IPS-18a (cell line): ENCODE results near the gene ADORA1.

ENCODE experiments used
- H3K27ac ChIP-seq: one replicate; pipeline ENCODE4 v1.5.1; 2013; ENCODE audit warnings: low read length
- H3K27me3 ChIP-seq: one replicate; pipeline ENCODE4 v1.6.1; 2013; ENCODE audit warnings: mild to moderate bottlenecking, low read length; ENCODE audit not compliant: control insufficient read depth, insufficient read depth
- H3K36me3 ChIP-seq: one replicate; pipeline ENCODE4 v1.6.1; 2013; ENCODE audit warnings: low read depth, low read length; ENCODE audit not compliant: control insufficient read depth
- H3K4me1 ChIP-seq: one replicate; pipeline ENCODE4 v1.6.1; 2013; ENCODE audit warnings: low read depth, low read length; ENCODE audit not compliant: control insufficient read depth
- H3K4me3 ChIP-seq: one replicate; pipeline ENCODE4 v1.5.1; 2013; ENCODE audit warnings: low read length
- H3K9ac ChIP-seq: one replicate; pipeline ENCODE4 v1.6.1; 2013; ENCODE audit warnings: mild to moderate bottlenecking, low read length, moderate library complexity
- H3K9me3 ChIP-seq: one replicate; pipeline ENCODE4 v1.6.1; 2013; ENCODE audit warnings: low read depth, low read length; ENCODE audit not compliant: control insufficient read depth

The ADORA1 gene

GRCh38 chr1:203175827-203176241 is 48.3 kb downstream of the ADORA1 start:
- Histone ChIP-seq H3K9me3 (no peaks in the 10 kb centered on the region), H3K36me3 (no peaks in the 10 kb centered on the region), H3K9ac (no peak overlapping the region), H3K27me3 (no peaks in the 10 kb centered on the region), H3K4me3 (no peak overlapping the region), H3K4me1 (peaks cover 18% of the 10 kb centered on the region), H3K27ac (no peak overlapping the region)

- Histone ChIP-seq H3K27me3 (no peaks in the 10 kb centered on the region), H3K27ac (no peak overlapping the region), H3K4me3 (no peak overlapping the region), H3K9me3 (no peaks in the 10 kb centered on the region), H3K36me3 (no peaks in the 10 kb centered on the region), H3K9ac (no peak overlapping the region), H3K4me1 (peaks cover 18% of the 10 kb centered on the region)
Observed at GRCh38 chr1:203176273-203177035, 48.9 kb downstream of the ADORA1 start.

DNA sequence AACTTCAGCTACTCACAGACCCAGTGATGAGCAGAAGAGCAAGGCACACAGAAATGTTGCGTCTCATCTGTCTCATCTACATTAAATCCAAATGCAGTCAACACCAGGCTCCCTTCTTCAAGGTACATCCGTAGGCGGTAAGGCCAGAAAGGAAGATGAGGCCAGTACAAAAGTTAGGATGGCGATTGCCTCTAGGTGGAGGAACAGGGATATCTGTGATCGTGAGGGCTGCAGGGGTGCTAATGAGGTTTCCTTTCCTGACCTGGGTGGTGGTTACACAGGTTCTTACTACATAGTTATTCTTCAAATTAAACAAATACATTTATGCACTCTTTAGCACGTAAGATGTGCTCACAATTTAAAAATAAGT is 49.5 kb downstream of the ADORA1 start:
- Histone ChIP-seq H3K4me1 (peaks cover 18% of the 10 kb centered on the region), H3K4me3 (no peak overlapping the region), H3K36me3 (no peaks in the 10 kb centered on the region), H3K27me3 (no peaks in the 10 kb centered on the region), H3K27ac (no peak overlapping the region), H3K9me3 (no peaks in the 10 kb centered on the region), H3K9ac (no peak overlapping the region)

GRCh38 chr1:203177470-203178039 is 50.0 kb downstream of the ADORA1 start:
- Histone ChIP-seq H3K9ac (no peak overlapping the region), H3K36me3 (no peaks in the 10 kb centered on the region), H3K9me3 (no peaks in the 10 kb centered on the region), H3K4me3 (no peak overlapping the region), H3K4me1 (peaks cover 18% of the 10 kb centered on the region), H3K27ac (no peak overlapping the region), H3K27me3 (no peaks in the 10 kb centered on the region)

- Histone ChIP-seq H3K4me3 (no peak overlapping the region), H3K36me3 (no peaks in the 10 kb centered on the region), H3K27ac (no peak overlapping the region), H3K4me1 (peaks cover 18% of the 10 kb centered on the region), H3K27me3 (no peaks in the 10 kb centered on the region), H3K9ac (no peak overlapping the region), H3K9me3 (no peaks in the 10 kb centered on the region)
Observed at GRCh38 chr1:203178083-203178482, 50.6 kb downstream of the ADORA1 start.

GRCh38 chr1:203178821-203179666 is 51.5 kb downstream of the ADORA1 start:
- Histone ChIP-seq H3K27ac (no peak overlapping the region), H3K9me3 (no peaks in the 10 kb centered on the region), H3K9ac (no peak overlapping the region), H3K36me3 (no peaks in the 10 kb centered on the region), H3K27me3 (no peaks in the 10 kb centered on the region), H3K4me1 (peaks cover 18% of the 10 kb centered on the region), H3K4me3 (no peak overlapping the region)

DNA sequence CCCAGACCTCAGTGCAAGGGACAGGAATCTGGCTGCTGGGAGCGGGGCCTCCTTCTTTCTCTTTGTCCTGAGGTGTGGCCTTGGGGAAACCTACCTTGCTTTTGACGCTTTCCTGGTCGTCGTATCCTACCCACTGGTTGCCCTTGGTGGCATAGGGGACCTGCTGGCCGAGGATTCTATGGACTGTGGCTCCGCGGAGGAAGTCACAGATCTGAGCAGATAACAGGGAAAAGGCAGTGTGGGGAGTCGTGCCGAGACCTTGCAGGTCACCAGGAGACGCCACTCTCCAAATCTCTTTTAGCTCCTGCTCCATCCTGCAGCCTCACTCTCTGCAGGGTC is 52.1 kb downstream of the ADORA1 start:
- Histone ChIP-seq H3K9me3 (no peaks in the 10 kb centered on the region), H3K9ac (no peak overlapping the region), H3K27ac (no peak overlapping the region), H3K36me3 (no peaks in the 10 kb centered on the region), H3K4me3 (no peak overlapping the region), H3K27me3 (no peaks in the 10 kb centered on the region), H3K4me1 (peaks cover 18% of the 10 kb centered on the region)

DNA sequence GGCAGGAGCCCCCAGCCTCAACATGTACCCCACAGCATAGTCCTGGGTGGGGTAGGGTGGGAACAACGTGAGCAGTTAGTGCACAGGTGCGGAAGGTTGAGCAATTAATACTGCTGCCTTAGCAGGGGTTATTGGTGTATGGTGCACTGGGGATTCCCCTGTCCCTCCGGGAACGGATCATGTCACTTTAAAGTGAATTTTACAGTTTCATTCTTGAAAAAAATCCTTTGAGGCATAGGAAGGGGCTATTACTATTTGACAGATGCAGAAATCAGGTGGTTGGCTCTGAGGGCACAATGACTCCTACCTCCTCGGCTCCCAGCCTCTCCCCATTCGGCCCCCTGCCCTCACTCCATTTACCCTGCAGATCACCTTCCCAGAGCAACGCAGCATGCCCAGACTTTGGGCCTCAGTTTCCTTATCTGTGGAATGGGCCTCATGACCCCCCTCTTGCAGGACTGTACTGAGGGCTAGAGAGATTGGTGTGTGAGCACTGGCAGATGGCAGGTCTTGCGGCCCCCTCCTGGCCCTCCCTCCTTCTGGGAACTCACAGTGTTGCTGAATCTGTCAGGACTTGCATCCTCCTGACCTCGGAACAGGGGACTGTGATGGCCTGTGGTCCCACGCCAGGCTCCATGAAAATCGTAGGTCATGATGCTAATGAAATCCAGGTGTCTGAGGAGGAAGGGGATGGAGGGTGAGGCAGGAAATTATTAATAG is 53.2 kb downstream of the ADORA1 start:
- Histone ChIP-seq H3K9me3 (no peaks in the 10 kb centered on the region), H3K36me3 (no peaks in the 10 kb centered on the region), H3K27ac (no peak overlapping the region), H3K27me3 (no peaks in the 10 kb centered on the region), H3K4me1 (peaks cover 21% of the 10 kb centered on the region), H3K9ac (no peak overlapping the region), H3K4me3 (no peak overlapping the region)

- Histone ChIP-seq H3K4me1 (peaks cover 29% of the 10 kb centered on the region), H3K9ac (no peak overlapping the region), H3K4me3 (no peak overlapping the region), H3K36me3 (no peaks in the 10 kb centered on the region), H3K27ac (no peak overlapping the region), H3K9me3 (no peaks in the 10 kb centered on the region), H3K27me3 (no peaks in the 10 kb centered on the region)
Observed at GRCh38 chr1:203181586-203182386, 54.3 kb downstream of the ADORA1 start.

DNA sequence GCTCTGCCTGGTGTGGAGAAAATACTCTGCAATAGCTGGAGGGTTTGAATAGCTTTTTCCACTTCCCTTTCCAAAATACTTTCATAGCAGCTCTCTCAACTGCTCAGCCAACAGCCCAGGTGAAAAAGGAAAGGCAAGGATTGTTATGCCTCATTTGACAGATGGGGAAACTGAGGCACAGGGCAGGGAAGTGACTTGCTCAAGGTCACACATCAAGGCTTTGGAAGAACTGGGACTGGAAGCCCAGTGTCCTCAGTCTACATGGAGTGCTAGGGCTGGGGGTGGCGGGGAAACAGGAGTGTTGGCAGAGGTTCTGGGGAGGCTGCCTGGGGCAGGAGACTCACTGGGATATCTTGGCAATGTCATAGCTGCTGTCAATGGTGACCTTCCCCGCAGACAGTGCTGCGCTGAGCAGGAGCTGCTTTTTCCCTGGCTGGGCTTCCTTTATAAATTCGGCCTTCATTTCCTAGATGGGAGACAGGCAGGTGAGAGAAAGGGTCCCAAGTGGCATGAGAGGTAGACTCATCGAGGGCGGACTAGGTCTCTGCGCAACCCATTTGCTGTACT is 54.9 kb downstream of the ADORA1 start:
- Histone ChIP-seq H3K36me3 (no peaks in the 10 kb centered on the region), H3K4me3 (no peak overlapping the region), H3K4me1 (peaks cover 30% of the 10 kb centered on the region), H3K9me3 (no peaks in the 10 kb centered on the region), H3K27me3 (no peaks in the 10 kb centered on the region), H3K27ac (no peak overlapping the region), H3K9ac (no peak overlapping the region)
